Spinal cord (tissue), 10 donors: ENCODE data around the gene C1R. TPM values are rescaled to one million over a fixed set of nuclear protein-coding genes. Genes with fewer than 3 reads are reported as not detected.

Source experiments
- DNase-seq, 6 donors: peaks; one replicate each; pipeline versions ENCODE4 v3.0.0 to v3.0.0-alpha.2; 2013 to 2015; ENCODE audit warnings: low spot score in 6 of 6, low read depth in 4 of 6
- H3K27ac ChIP-seq: one replicate; pipeline ENCODE4 v1.5.1; 2013; ENCODE audit warnings: low read depth, low read length, control low read depth
- H3K27me3 ChIP-seq: one replicate; pipeline ENCODE4 v1.6.1; 2013; ENCODE audit warnings: low read length; ENCODE audit not compliant: control insufficient read depth, insufficient read depth
- H3K36me3 ChIP-seq: one replicate; pipeline ENCODE4 v1.6.1; 2013; ENCODE audit warnings: low read length; ENCODE audit not compliant: control insufficient read depth, insufficient read depth
- H3K4me1 ChIP-seq: one replicate; pipeline ENCODE4 v1.6.1; 2013; ENCODE audit warnings: low read length; ENCODE audit not compliant: control insufficient read depth, insufficient read depth
- H3K4me3 ChIP-seq: one replicate; pipeline ENCODE4 v1.5.1; 2013; ENCODE audit warnings: low read depth, low read length, control low read depth
- H3K9me3 ChIP-seq: one replicate; pipeline ENCODE4 v1.6.1; 2013; ENCODE audit warnings: low read length; ENCODE audit not compliant: control insufficient read depth, insufficient read depth
- WGBS: methylation state at CpG from one replicate; pipeline ENCODE4 v1.1.5; 2013; ENCODE audit warnings: missing lambda C conversion rate; ENCODE audit not compliant: insufficient coverage; 5-methylcytosine and 5-hydroxymethylcytosine counted together
- polyA plus RNA-seq, 2 donors: library from polyadenylated mRNA; unstranded; fragments of 120-200 nt; gene quantifications; one replicate each; pipeline ENCODE4 v1.2.1, GENCODE V29; 2013; ENCODE audit not compliant: insufficient read length in 2 of 2
- total RNA-seq, 2 donors: library from RNA; depleted of rRNA in 1 of 2; stranded (reverse); fragments of 120-200 nt in 1 of 2; fragments of >200 nt in 1 of 2; gene quantifications; one replicate each; pipeline versions ENCODE4 v1.2.3 to v1.2.4, GENCODE V29; 2013 to 2014
- donor health status: healthy.

The C1R gene
- total and polyA plus RNA-seq, 4 donors = 18.7 to 83.1 (median 36.8) TPM

GRCh38 chr12:7092986-7093460 is 778 bp upstream of the C1R start:
- Histone ChIP-seq H3K4me3 (no peak overlapping the region), H3K27ac (no peak overlapping the region), H3K9me3 (no peaks in the 10 kb centered on the region), H3K27me3 (no peaks in the 10 kb centered on the region), H3K36me3 (peaks cover 7% of the 10 kb centered on the region), H3K4me1 (peaks cover 21% of the 10 kb centered on the region)
- DNase-seq = no peak
- WGBS = 84% methylated on average over 4 of the region's 8 CpGs

GRCh38 chr12:7091660-7092228 is 501 bp downstream of the C1R start:
- WGBS = 43% methylated on average over 4 of the region's 10 CpGs
- Histone ChIP-seq H3K4me3 (peak overlapping the region; percentile 60), H3K27ac (no peak overlapping the region)

GRCh38 chr12:7091171-7091570 is 1.1 kb downstream of the C1R start:
- Histone ChIP-seq H3K36me3 (peaks cover 7% of the 10 kb centered on the region), H3K9me3 (no peaks in the 10 kb centered on the region), H3K4me3 (no peak overlapping the region), H3K27ac (no peak overlapping the region), H3K27me3 (no peaks in the 10 kb centered on the region), H3K4me1 (peaks cover 21% of the 10 kb centered on the region)
- no peak for DNase-seq
- WGBS = no CpG with 5 or more reads among the region's 7 CpGs

More at GRCh38 chr12:7091660-7092228, 501 bp downstream of the C1R start:
- peaks cover 21% of the 10 kb centered on the region for H3K4me1 ChIP-seq
- no peaks in the 10 kb centered on the region for H3K27me3 ChIP-seq
- H3K36me3 ChIP-seq = peaks cover 7% of the 10 kb centered on the region
- H3K9me3 ChIP-seq = no peaks in the 10 kb centered on the region
- DNase-seq = peak in 1 of 6 donors; percentile 35

- peak in 1 of 6 donors; percentile 15 for DNase-seq
- Histone ChIP-seq H3K9me3 (no peaks in the 10 kb centered on the region), H3K27ac (no peak overlapping the region), H3K36me3 (peaks cover 7% of the 10 kb centered on the region), H3K27me3 (no peaks in the 10 kb centered on the region), H3K4me3 (no peak overlapping the region), H3K4me1 (peaks cover 21% of the 10 kb centered on the region)
- WGBS = 70% methylated on average over 14 of the region's 16 CpGs
These were observed 1.8 kb downstream of the C1R start for GRCh38 chr12:7090222-7090998.

- Histone ChIP-seq H3K36me3 (peaks cover 16% of the 10 kb centered on the region), H3K4me3 (no peak overlapping the region), H3K27me3 (no peaks in the 10 kb centered on the region), H3K27ac (no peak overlapping the region), H3K9me3 (no peaks in the 10 kb centered on the region), H3K4me1 (peaks cover 21% of the 10 kb centered on the region)
- 95% methylated on average over 11 of the region's 11 CpGs for WGBS
- DNase-seq = no peak
These were observed 2.9 kb downstream of the C1R start for GRCh38 chr12:7089196-7089871.

- no peak overlapping the region for H3K27ac ChIP-seq
These were observed 9.1 kb downstream of the C1R start for GRCh38 chr12:7083125-7083524.

GRCh38 chr12:7081037-7081436 is 11.2 kb downstream of the C1R start:
- no peaks in the 10 kb centered on the region for H3K4me1 ChIP-seq
- H3K4me3 ChIP-seq = no peak overlapping the region
- 87% methylated on average over 13 of the region's 14 CpGs for WGBS
- no peak overlapping the region for H3K27ac ChIP-seq
- H3K36me3 ChIP-seq = peaks cover 21% of the 10 kb centered on the region
- H3K27me3 ChIP-seq = no peaks in the 10 kb centered on the region
- H3K9me3 ChIP-seq = no peaks in the 10 kb centered on the region
- no peak for DNase-seq

More at GRCh38 chr12:7083125-7083524, 9.1 kb downstream of the C1R start:
- Histone ChIP-seq H3K36me3 (peaks cover 21% of the 10 kb centered on the region), H3K27me3 (no peaks in the 10 kb centered on the region), H3K4me1 (no peaks in the 10 kb centered on the region), H3K9me3 (no peaks in the 10 kb centered on the region), H3K4me3 (no peak overlapping the region)
- DNase-seq = no peak

GRCh38 chr12:7079826-7080125 is 12.5 kb downstream of the C1R start:
- H3K27me3 ChIP-seq = no peaks in the 10 kb centered on the region
- no peak overlapping the region for H3K4me3 ChIP-seq
- peaks cover 15% of the 10 kb centered on the region for H3K36me3 ChIP-seq
- no peaks in the 10 kb centered on the region for H3K4me1 ChIP-seq
- no peak overlapping the region for H3K27ac ChIP-seq
- DNase-seq = no peak
- H3K9me3 ChIP-seq = no peaks in the 10 kb centered on the region

GRCh38 chr12:7078163-7078562 is 14.1 kb downstream of the C1R start:
- Histone ChIP-seq H3K4me3 (no peak overlapping the region), H3K9me3 (no peaks in the 10 kb centered on the region), H3K4me1 (no peaks in the 10 kb centered on the region), H3K27me3 (no peaks in the 10 kb centered on the region), H3K27ac (no peak overlapping the region), H3K36me3 (peaks cover 9% of the 10 kb centered on the region)
- no peak for DNase-seq
- no CpG with 5 or more reads among the region's 4 CpGs for WGBS
